HEK293T (cell line): ENCODE results near the gene NVL.

Source experiments
- ARNT ChIP-seq: fragments of 450-650 bp; IDR thresholded peaks from 2 replicates; pipeline ENCODE4 v1.6.1; 2017; ENCODE audit warnings: mild to moderate bottlenecking
- BHLHE40 ChIP-seq: fragments of 450-650 bp; IDR thresholded peaks from 2 replicates; pipeline ENCODE4 v1.6.1; 2016; ENCODE audit warnings: mild to moderate bottlenecking, moderate library complexity, borderline replicate concordance
- CTBP1 ChIP-seq: fragments of 450-650 bp; IDR thresholded peaks from 2 replicates; pipeline ENCODE4 v1.6.1; 2016; ENCODE audit warnings: borderline replicate concordance
- ELF4 ChIP-seq: fragments of 450-650 bp; IDR thresholded peaks from 2 replicates; pipeline ENCODE4 v1.6.1; 2017; ENCODE audit warnings: antibody characterized with exemption
- FOXA1 ChIP-seq: fragments of 450-650 bp; IDR thresholded peaks from 2 replicates; pipeline ENCODE4 v1.6.1; 2016; ENCODE audit warnings: mild to moderate bottlenecking
- FOXM1 ChIP-seq: fragments of 450-650 bp; IDR thresholded peaks from 2 replicates; pipeline ENCODE4 v1.6.1; 2017; ENCODE audit warnings: mild to moderate bottlenecking, borderline replicate concordance
- LEF1 ChIP-seq: fragments of 450-650 bp; IDR thresholded peaks from 2 replicates; pipeline ENCODE4 v1.6.1; 2017; ENCODE audit warnings: mild to moderate bottlenecking, borderline replicate concordance
- NFRKB ChIP-seq: fragments of 450-650 bp; IDR thresholded peaks from 2 replicates; pipeline ENCODE4 v1.6.1; 2016; ENCODE audit warnings: mild to moderate bottlenecking, moderate library complexity
- PKNOX1 ChIP-seq: fragments of 450-650 bp; IDR thresholded peaks from 2 replicates; pipeline ENCODE4 v1.6.1; 2016
- SP1 ChIP-seq: fragments of 450-650 bp; IDR thresholded peaks from 2 replicates; pipeline ENCODE4 v1.6.1; 2017
- SUZ12 ChIP-seq: fragments of 450-650 bp; IDR thresholded peaks from 2 replicates; pipeline ENCODE4 v1.6.1; 2016; ENCODE audit warnings: mild to moderate bottlenecking
- ZNF384 ChIP-seq: fragments of 450-650 bp; IDR thresholded peaks from 2 replicates; pipeline ENCODE4 v1.6.1; 2016

- no peak for TF ChIP-seq BHLHE40
- no peak for TF ChIP-seq FOXM1
- no peak for TF ChIP-seq FOXA1
- no peak for TF ChIP-seq NFRKB
- TF ChIP-seq LEF1: no peak
- TF ChIP-seq PKNOX1: no peak
- no peak for TF ChIP-seq ELF4
- no peak for TF ChIP-seq ZNF384
- no peak for TF ChIP-seq ARNT
- no peak for TF ChIP-seq SUZ12
- TF ChIP-seq SP1: no peak
- TF ChIP-seq CTBP1: no peak
Observed at GRCh38 chr1:224238756-224239155, 91.2 kb downstream of the NVL start.
